GM19452 (cell line): ENCODE results near the gene FITM1.
A peak's percentile ranks its signal among the peaks of the same experiment; 100 is the strongest.

Experiments used
- ATAC-seq: cut with Tn5 transposase; IDR thresholded peaks from one replicate; pipeline ENCODE4 v1.9.1; 2021; ENCODE audit not compliant: unreplicated experiment

FITM1 gene

DNA sequence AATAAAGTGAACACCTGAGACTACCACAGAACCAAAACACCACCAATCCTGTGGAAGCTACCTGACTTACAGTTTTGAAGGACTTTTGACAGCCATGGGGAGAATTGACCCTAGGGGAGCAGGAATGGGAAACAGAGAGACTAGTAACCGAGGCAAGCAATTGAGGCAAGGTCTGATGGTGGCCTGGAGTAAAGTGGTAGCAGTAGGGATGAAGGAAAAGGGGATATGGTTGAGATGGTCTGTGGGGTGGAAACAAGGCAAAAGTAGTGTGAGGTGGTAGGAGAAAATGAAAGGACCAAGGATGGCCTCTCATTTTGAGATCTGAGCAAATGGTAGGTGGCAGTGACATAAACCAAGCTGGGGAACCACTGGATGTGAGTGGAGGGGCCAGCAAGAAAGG lies 26.4 kb downstream of the FITM1 start:
- ATAC-seq: no peak

DNA sequence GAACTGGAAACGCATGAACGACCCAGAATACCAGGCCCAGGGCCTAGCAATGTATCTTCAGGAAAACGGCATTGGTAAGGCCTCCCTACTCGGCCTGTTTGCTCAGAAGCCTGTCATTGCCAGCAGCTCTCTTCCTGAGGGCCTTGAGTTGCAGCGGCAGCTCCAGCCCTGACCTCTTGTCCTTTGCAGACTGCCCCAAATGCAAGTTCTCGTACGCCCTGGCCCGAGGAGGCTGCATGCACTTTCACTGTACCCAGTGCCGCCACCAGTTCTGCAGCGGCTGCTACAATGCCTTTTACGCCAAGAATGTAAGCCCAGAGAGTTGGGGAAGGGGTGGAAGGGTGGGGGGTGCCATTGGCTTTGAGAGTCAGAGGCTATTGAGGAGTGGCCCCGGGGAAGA lies 26.9 kb downstream of the FITM1 start:
- no peak for ATAC-seq

DNA sequence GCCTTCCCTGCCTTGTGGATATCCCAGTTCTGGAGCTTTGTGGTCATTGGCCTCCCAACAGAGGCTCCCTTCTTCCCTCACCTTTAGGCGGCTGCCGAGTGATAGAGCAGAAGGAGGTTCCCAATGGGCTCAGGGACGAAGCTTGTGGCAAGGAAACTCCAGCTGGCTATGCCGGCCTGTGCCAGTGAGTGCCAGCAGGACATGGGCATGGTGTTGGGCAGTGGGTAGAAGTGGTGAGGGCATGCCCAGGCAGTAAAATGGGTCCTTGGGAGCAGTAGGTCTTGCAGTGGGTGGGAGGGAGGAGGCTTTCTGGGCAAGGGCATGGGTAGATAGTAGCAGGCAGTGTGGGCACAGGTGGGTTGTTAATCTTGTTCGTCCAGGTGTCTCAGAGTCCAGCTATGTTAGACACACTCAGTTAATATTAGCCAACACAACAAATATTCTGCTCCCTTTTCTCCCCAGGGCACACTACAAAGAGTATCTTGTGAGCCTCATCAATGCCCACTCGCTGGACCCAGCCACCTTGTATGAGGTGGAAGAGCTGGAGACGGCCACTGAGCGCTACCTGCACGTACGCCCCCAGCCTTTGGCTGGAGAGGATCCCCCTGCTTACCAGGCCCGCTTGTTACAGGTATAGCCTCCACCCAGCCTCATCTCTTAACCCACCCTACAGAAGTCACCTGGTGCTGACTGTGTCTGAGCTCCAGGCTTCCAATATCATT lies 29.5 kb downstream of the FITM1 start:
- no peak for ATAC-seq

DNA sequence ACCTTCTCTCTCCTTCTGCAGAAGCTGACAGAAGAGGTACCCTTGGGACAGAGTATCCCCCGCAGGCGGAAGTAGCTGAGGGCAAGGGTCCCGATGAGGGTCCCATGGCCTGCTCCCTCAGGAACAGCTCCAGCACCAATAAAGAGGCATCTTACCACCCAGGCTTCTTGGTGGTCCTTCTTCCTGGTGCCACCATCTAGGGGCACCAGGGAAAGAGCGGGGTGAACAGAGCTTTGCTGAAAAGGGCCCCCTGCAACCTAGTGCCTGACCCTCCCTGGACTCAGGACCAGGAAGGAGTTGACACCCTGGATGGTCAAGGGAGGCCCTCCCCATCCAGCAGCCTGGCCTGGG lies 30.0 kb downstream of the FITM1 start:
- ATAC-seq: no peak

- peak; percentile 81 for ATAC-seq
Observed at GRCh38 chr14:24160850-24161804, 30.7 kb downstream of the FITM1 start, which contains the start of gene IRF9. TSS of gene IRF9 (plus strand) at chr14:24161265. CDS start at chr14:24162145, 880 bp downstream.

DNA sequence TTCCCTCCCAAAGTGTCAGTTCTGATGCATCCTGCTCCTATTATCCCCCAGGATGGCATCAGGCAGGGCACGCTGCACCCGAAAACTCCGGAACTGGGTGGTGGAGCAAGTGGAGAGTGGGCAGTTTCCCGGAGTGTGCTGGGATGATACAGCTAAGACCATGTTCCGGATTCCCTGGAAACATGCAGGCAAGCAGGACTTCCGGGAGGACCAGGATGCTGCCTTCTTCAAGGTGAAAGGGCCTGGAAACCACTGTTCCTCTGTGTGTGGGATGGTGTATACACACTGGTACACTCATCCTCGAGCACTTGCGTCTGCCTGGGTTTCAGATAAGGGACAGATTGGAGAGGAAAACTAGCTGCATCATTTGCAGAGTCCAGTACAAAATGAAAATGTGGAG lies 31.6 kb downstream of the FITM1 start:
- ATAC-seq: no peak

GRCh38 chr14:24164518-24164991 lies 34.1 kb downstream of the FITM1 start:
- no peak for ATAC-seq

GRCh38 chr14:24165785-24166184 lies 35.3 kb downstream of the FITM1 start:
- ATAC-seq: no peak

- ATAC-seq: no peak
Observed at GRCh38 chr14:24167469-24168114, 37.1 kb downstream of the FITM1 start.

DNA sequence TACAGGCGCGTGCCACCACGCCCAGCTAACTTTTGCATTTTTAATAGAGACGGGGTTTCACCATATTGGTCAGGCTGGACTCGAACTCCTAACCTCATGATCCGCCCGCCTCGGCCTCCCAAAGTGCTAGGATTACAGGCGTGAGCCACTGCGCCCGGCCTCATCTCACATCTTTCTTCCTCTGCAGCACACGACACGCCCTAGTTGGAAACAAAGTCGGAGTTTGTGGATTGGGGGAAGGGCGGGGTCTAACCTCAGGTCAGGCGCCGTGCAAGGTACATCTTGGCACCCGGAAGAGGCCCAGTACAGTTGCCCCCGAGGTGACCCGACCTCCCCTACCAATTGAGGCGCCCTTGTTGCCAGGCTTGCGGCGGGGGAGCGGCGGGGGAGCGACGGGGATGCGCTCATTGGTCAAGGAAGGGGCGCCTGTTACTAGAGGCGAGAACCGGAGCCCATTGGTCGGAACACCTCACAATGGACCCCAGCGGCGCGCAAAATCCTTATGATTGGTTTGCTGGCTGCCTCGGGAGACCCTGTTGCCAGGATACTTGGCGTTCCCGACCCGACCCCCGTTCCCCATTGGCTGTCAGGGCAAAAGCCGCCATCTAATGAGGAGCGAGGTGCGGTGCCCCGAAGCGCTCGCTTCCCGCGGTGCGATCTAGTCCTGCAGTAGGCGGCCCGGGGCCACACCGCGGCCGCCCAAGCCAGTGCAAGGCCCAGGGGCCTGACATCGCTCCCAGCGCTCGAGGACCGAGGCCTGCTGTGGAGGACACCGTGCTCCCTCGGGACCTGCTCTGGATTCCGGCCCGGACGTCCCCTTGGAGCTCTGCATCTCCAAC lies 41.2 kb downstream of the FITM1 start, which contains the start of gene REC8:
Gene REC8, plus strand, starts transcription at position 659 of the 839 bp plus-strand sequence. CDS start 473 bp downstream, outside the sequence.
- ATAC-seq: peak; percentile 77

DNA sequence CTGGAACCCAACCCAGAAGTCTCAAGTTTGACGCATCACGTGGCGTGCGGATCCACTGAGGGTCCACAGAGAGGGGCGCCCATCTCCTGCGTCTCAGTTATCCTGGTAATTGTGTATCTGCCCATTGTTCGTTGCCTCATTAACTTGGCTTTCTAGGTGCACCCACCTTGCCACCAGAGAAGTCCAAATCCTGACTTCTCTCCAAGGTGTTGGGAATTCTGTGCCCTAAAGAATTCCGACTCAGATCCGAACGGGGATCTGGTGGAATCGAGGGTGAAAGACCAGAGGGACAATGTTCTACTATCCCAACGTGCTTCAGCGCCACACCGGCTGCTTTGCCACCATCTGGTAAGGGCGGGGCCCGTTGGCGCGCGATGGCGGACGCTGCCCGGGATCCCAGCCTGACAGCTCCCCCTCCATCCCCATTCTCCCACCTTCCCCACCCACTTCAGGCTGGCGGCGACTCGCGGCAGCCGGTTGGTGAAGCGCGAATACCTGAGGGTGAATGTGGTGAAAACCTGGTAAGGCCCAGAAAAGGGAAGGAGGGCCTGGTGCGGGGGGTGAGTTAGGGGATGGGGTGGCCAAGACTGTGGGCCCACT lies 41.9 kb downstream of the FITM1 start:
- ATAC-seq: no peak

DNA sequence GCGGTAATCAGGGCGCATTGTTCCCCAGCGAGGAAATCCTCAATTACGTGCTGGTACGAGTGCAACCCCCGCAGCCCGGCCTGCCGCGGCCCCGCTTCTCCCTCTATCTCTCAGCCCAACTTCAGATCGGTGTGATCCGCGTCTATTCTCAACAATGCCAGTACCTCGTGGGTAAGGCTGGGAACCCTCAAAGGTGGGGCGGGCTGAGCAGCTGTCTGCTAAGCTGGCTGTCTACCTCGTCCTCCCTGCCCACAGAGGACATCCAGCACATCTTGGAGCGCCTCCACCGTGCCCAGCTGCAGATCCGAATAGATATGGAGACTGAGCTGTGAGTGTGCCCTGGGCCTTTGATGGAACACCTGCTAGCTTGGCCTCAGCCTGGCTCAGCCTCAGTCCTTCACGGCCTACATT lies 42.4 kb downstream of the FITM1 start:
- ATAC-seq: no peak

GRCh38 chr14:24176599-24176998 lies 46.1 kb downstream of the FITM1 start:
- no peak for ATAC-seq

DNA sequence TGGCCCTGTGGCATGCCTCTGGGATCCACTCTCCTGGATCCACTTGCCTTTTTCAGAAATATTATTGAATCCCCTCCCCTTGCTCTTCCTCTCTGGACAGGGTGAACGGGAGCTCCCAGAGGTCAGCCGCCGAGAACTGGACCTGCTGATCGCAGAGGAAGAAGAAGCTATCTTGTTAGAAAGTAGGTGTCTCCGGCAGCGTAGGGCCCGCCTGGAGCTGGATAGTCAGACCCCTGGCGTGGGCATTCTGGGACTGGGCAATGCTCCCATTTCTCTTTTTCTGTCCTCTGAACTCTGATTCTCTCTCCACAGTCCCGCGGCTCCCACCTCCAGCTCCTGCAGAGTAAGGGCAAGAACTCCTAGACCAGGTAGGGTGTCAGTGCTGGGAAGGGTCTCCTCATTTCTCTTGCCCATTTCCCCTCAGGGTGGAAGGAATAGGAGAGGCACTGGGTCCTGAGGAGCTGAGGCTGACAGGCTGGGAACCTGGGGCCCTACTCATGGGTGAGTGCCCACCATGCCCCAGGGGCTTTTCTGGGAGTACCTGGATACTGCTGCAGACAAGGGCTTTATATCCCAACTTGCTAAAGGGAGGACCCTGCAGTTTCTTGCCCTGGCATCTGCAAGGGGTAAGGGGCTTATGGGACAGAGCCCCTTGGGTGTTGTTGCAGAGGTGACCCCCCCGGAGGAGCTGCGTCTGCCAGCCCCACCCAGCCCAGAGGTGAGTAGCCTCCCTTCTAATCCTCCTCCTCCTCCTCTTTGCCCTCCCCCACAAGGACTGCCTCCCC lies 46.8 kb downstream of the FITM1 start:
- ATAC-seq: no peak

GRCh38 chr14:24177891-24178290 lies 47.4 kb downstream of the FITM1 start:
- ATAC-seq: no peak

- ATAC-seq: no peak
Observed at GRCh38 chr14:24178399-24179178, 48.1 kb downstream of the FITM1 start.

DNA sequence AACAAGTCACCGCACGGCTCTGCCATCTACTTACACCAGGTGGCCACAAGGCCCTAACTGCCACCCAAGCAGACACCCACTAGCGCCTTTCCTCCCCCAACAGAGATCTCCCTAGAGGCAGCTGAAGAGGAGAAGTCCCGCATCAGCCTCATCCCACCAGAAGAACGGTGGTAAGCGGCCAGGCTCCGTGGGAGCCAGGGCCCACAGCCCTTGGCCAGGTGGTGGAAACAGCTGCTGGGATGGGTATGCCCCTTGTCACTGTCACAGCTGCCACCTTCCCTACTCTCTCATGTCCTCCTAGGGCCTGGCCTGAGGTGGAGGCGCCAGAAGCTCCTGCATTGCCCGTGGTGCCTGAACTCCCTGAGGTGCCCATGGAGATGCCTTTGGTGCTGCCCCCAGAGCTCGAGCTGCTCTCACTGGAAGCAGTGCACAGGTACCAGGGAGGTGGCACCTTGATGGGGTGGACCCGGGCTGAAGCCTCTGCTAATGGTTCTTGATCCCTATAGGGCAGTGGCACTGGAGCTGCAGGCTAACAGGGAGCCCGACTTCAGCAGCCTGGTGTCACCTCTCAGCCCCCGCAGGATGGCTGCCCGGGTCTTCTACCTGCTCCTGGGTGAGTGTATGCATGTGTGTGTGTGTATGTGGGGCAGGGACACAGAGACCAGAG lies 49.0 kb downstream of the FITM1 start:
- no peak for ATAC-seq
